ENCODE data around the gene JOSD2.

DNA sequence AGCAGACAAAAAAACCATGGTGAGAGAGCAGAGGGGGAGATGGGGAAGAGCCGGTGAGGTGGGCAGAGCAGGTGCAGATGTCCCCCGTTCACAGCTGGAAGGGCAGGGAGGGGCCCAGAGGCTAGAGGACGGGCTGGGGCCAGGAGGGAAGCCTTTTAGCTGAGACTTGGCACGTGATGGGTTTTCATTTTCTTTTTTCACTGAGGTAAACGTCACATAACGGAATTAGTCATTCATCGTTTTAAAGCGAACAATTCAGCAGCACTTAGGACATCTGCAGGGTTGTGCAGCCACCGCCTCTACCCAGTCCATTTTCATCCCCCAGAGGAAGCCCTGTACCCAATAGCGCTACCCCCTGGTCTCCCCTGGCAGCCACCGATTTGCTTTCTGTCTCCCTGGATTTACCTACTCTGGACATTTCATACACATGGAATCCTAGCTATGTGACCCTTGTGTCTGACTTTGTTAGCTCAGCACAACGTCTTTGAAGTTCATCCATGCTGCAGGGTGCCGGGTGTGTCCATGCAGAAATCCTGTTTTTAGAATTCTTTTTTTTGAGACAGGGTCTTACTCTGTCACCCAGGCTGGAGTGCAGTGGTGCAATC, 50.7 kb downstream of the JOSD2 start:
- TF ChIP-seq, protein P1, sequence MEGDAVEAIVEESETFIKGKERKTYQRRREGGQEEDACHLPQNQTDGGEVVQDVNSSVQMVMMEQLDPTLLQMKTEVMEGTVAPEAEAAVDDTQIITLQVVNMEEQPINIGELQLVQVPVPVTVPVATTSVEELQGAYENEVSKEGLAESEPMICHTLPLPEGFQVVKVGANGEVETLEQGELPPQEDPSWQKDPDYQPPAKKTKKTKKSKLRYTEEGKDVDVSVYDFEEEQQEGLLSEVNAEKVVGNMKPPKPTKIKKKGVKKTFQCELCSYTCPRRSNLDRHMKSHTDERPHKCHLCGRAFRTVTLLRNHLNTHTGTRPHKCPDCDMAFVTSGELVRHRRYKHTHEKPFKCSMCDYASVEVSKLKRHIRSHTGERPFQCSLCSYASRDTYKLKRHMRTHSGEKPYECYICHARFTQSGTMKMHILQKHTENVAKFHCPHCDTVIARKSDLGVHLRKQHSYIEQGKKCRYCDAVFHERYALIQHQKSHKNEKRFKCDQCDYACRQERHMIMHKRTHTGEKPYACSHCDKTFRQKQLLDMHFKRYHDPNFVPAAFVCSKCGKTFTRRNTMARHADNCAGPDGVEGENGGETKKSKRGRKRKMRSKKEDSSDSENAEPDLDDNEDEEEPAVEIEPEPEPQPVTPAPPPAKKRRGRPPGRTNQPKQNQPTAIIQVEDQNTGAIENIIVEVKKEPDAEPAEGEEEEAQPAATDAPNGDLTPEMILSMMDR (IDR thresholded peaks at IDR 0.05; ENCODE audit: extremely low read depth in 1 of 2, insufficient read depth in 1 of 2, low read depth in 1 of 2, low read length in 2 of 2): no peak
- TF ChIP-seq POLR2A (IDR thresholded peaks at IDR 0.05; ENCODE audit: low read depth, low read length) (no peak), EZH2 (IDR thresholded peaks at IDR 0.05; ENCODE audit: borderline replicate concordance, low read depth, low read length, severe bottlenecking) (no peak), GATA2 (IDR thresholded peaks at IDR 0.05; ENCODE audit: insufficient read depth, insufficient read length, low read depth, low read length) (no peak), POLR2AphosphoS5 (IDR thresholded peaks at IDR 0.05; ENCODE audit: insufficient read depth, low read depth, low read length) (no peak), MYC (IDR thresholded peaks at IDR 0.05; ENCODE audit: low read depth, low read length) (no peak), JUN (IDR thresholded peaks at IDR 0.05; ENCODE audit: borderline replicate concordance, insufficient read depth, insufficient read length, low read depth) (no peak), FOS (IDR thresholded peaks at IDR 0.05; ENCODE audit: borderline replicate concordance, insufficient read depth, low read length) (no peak)

All from endothelial cell of umbilical vein (primary cell).